ENCODE results near the gene PNKP.

DNA sequence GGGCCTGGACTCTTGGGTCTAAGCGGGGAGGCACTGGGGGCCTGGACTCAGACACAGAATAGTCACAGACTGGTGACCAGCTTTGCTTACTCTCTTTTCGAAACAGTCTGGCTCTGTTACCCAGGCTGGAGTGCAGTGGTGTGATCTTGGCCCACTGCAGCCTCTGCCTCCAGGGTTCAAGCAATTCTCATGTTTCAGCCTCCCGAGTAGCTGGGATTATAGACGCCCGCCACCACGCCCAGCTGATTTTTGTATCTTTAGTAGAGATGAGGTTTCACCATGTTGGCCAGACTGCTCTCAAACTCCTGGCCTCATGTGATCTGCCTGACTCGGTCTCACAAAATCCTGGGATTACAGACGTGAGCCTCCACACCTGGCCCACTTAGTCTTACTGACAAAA lies 38.2 kb downstream of the PNKP start:
- TF ChIP-seq, protein P1, sequence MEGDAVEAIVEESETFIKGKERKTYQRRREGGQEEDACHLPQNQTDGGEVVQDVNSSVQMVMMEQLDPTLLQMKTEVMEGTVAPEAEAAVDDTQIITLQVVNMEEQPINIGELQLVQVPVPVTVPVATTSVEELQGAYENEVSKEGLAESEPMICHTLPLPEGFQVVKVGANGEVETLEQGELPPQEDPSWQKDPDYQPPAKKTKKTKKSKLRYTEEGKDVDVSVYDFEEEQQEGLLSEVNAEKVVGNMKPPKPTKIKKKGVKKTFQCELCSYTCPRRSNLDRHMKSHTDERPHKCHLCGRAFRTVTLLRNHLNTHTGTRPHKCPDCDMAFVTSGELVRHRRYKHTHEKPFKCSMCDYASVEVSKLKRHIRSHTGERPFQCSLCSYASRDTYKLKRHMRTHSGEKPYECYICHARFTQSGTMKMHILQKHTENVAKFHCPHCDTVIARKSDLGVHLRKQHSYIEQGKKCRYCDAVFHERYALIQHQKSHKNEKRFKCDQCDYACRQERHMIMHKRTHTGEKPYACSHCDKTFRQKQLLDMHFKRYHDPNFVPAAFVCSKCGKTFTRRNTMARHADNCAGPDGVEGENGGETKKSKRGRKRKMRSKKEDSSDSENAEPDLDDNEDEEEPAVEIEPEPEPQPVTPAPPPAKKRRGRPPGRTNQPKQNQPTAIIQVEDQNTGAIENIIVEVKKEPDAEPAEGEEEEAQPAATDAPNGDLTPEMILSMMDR (IDR thresholded peaks at IDR 0.05 in 8 of 11, conservative IDR thresholded peaks at IDR 0.05 in 3 of 11): no peak
- TF ChIP-seq POLR2A (IDR thresholded peaks at IDR 0.05): no peak
